ENCODE measurements around the gene VANGL1. TPM values are rescaled to one million over a fixed set of nuclear protein-coding genes. Genes with fewer than 3 reads are reported as not detected.

VANGL1 gene
- total RNA-seq, 4 donors from 2014 or later: 14.3 to 20.4 (median 17.3) TPM

GRCh38 chr1:115677182-115677555 lies 35.4 kb downstream of the VANGL1 start:
- Histone ChIP-seq H3K36me3 (peaks cover 0 to 12% (median 0%) of the 10 kb centered on the region in 3 donors), H3K9me3 (no peaks in the 10 kb centered on the region), H3K4me3 (no peak overlapping the region), H3K4me1 (peaks cover 16 to 70% (median 41%) of the 10 kb centered on the region in 3 donors), H3K27me3 (no peaks in the 10 kb centered on the region), H3K27ac (peak overlapping the region in 3 of 4 donors; percentile 76 to 84 (median 80))
- intact Hi-C loops (cut with DNase I): no loop called here
- 23 to 28% methylated on average over 2 to 3 of the region's 3 CpGs for WGBS, 2 donors
- TF ChIP-seq, protein P1, sequence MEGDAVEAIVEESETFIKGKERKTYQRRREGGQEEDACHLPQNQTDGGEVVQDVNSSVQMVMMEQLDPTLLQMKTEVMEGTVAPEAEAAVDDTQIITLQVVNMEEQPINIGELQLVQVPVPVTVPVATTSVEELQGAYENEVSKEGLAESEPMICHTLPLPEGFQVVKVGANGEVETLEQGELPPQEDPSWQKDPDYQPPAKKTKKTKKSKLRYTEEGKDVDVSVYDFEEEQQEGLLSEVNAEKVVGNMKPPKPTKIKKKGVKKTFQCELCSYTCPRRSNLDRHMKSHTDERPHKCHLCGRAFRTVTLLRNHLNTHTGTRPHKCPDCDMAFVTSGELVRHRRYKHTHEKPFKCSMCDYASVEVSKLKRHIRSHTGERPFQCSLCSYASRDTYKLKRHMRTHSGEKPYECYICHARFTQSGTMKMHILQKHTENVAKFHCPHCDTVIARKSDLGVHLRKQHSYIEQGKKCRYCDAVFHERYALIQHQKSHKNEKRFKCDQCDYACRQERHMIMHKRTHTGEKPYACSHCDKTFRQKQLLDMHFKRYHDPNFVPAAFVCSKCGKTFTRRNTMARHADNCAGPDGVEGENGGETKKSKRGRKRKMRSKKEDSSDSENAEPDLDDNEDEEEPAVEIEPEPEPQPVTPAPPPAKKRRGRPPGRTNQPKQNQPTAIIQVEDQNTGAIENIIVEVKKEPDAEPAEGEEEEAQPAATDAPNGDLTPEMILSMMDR (IDR thresholded peaks at IDR 0.05): no peak
- TF ChIP-seq POLR2A (IDR thresholded peaks at IDR 0.05): no peak
- no peak for DNase-seq

GRCh38 chr1:115677565-115677964 lies 35.8 kb downstream of the VANGL1 start:
- H3K27ac ChIP-seq: peak overlapping the region in 3 of 4 donors; percentile 76 to 84 (median 80)
- no peak for TF ChIP-seq POLR2A (IDR thresholded peaks at IDR 0.05)
- TF ChIP-seq, protein P1 (IDR thresholded peaks at IDR 0.05): no peak

GRCh38 chr1:115678141-115678540 lies 36.4 kb downstream of the VANGL1 start:
- intact Hi-C loops (cut with DNase I): no loop called here
- TF ChIP-seq, protein P1 (IDR thresholded peaks at IDR 0.05): no peak
- TF ChIP-seq POLR2A (IDR thresholded peaks at IDR 0.05): no peak
- no peak for DNase-seq
- H3K36me3 ChIP-seq: peaks cover 0 to 22% (median 0%) of the 10 kb centered on the region in 3 donors
- no peak overlapping the region for H3K4me3 ChIP-seq
- peak overlapping the region; percentile 13 to 84 (median 78) for H3K27ac ChIP-seq
- H3K27me3 ChIP-seq: no peaks in the 10 kb centered on the region
- H3K9me3 ChIP-seq: no peaks in the 10 kb centered on the region
- peaks cover 16 to 60% (median 37%) of the 10 kb centered on the region in 3 donors for H3K4me1 ChIP-seq
- 62% methylated on average over 4 to 5 of the region's 5 CpGs for WGBS, 2 donors

More at GRCh38 chr1:115677565-115677964, 35.8 kb downstream of the VANGL1 start:
- 60% methylated on average over 1 of the region's 1 CpG; no CpG with 5 or more reads in 1 of the 2 donors for WGBS, 2 donors
- Histone ChIP-seq H3K9me3 (no peaks in the 10 kb centered on the region), H3K27me3 (no peaks in the 10 kb centered on the region), H3K36me3 (peaks cover 0 to 16% (median 0%) of the 10 kb centered on the region in 3 donors), H3K4me1 (peaks cover 16 to 66% (median 37%) of the 10 kb centered on the region in 3 donors), H3K4me3 (no peak overlapping the region)
- no peak for DNase-seq
- intact Hi-C loops (cut with DNase I): no loop called here

DNA sequence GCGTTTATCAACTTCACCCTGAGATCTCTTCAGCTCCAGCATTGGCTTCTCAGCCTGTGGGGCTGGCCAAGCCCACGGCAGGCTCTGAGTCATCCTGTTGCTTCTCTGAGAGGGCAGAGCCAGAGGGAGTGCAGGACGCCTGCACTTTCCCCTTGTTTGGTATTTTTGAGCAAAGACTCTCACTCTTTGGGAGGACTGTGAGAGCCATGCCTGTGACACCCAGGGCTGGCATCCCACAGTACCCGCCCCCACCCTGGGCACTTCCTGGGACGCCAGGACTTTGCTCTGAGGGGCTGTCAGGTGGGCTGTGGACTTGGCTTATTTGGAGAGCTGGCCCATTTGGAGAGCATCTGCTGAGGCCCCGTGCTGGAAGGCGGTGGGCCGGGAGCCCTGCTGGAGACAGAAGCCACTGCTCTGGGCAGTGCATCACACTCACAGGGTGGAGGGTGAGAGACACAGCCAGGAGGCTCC lies 37.4 kb downstream of the VANGL1 start:
- DNase-seq: no peak

DNA sequence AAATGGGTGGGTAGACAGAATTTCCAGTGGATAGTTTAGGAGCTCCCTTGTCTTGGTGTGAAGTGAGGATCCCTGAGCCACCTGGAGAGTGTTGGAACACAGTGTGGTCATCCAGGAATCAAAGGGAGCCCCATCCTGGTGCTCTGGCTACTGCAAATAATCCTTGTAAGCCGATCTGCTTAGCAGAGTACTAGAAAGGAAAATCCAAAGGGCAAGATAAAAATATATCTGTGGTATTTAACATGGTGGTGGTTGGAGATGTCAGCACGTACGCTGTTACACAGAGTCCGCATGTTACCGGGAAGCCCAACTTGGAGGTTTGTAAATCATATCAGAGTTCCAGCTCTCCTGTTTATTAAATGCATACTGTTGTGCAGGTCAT lies 39.0 kb downstream of the VANGL1 start:
- Histone ChIP-seq H3K27me3 (no peaks in the 10 kb centered on the region), H3K4me1 (peaks cover 16 to 51% (median 37%) of the 10 kb centered on the region in 3 donors), H3K36me3 (peaks cover 0 to 41% (median 15%) of the 10 kb centered on the region in 3 donors), H3K9me3 (no peaks in the 10 kb centered on the region), H3K27ac (peak overlapping the region; percentile 61 to 84 (median 78)), H3K4me3 (no peak overlapping the region)
- intact Hi-C loops (cut with DNase I): no loop called here
- WGBS, 2 donors: 93 to 97% methylated on average over 5 of the region's 5 CpGs
- no peak for DNase-seq
- no peak for TF ChIP-seq POLR2A (IDR thresholded peaks at IDR 0.05)
- TF ChIP-seq, protein P1 (IDR thresholded peaks at IDR 0.05): no peak

More for the DNA sequence above, 37.4 kb downstream of the VANGL1 start:
- Histone ChIP-seq H3K9me3 (no peaks in the 10 kb centered on the region), H3K4me3 (peak overlapping the region in 1 of 4 donors; percentile 9), H3K27me3 (no peaks in the 10 kb centered on the region), H3K4me1 (peaks cover 16 to 60% (median 37%) of the 10 kb centered on the region in 3 donors), H3K36me3 (peaks cover 0 to 27% (median 5%) of the 10 kb centered on the region in 3 donors), H3K27ac (peak overlapping the region; percentile 61 to 84 (median 78))
- TF ChIP-seq, protein P1 (IDR thresholded peaks at IDR 0.05): peak in 1 of 6 experiments; percentile 2
- TF ChIP-seq POLR2A (IDR thresholded peaks at IDR 0.05): no peak
- WGBS, 2 donors: 13 to 31% methylated on average over 3 to 4 of the region's 8 CpGs
- intact Hi-C loops (cut with DNase I): no loop called here

Measured in esophagus squamous epithelium (tissue), 5 donors.